H1 (cell line): Measurements from ENCODE around the gene NCAPG2. TPM values are rescaled to one million over a fixed set of nuclear protein-coding genes. Genes with fewer than 3 reads are reported as not detected.

Source experiments
- CTCF ChIA-PET: fragments of 300-600 bp; sonication (Branson Sonifier 250); formaldehyde crosslinking; loops from one replicate; lab custom pipeline; 2021; ENCODE audit not compliant: partially characterized antibody; lab: Charles Lee
- POLR2A ChIA-PET: fragments of 300-600 bp; sonication (Branson Sonifier 250); formaldehyde crosslinking; loops from one replicate; lab custom pipeline; 2021; ENCODE audit warnings: inconsistent platforms; ENCODE audit not compliant: partially characterized antibody; lab: Charles Lee
- DNase-seq, 2 experiments: peaks; one replicate each; pipeline versions ENCODE4 v3.0.0 to v3.0.0-alpha.2; 2010 to 2022; ENCODE audit warnings: low spot score in 2 of 2, low read depth in 1 of 2, mixed read lengths in 1 of 2
- FAIRE-seq: peaks from 2 replicates; lab custom pipeline; 2011; peaks lifted over from hg19 to GRCh38; lab: Jason Lieb, UNC
- H2AFZ ChIP-seq: 2 replicates; pipeline ENCODE4 v1.8.1; 2012; ENCODE audit warnings: low read length, inconsistent platforms
- H2AK5ac ChIP-seq: 2 replicates; pipeline ENCODE4 v1.6.1; 2013; ENCODE audit warnings: low read depth, low read length
- H2BK120ac ChIP-seq: replicated peaks from 2 replicates; pipeline ENCODE3; 2013; ENCODE audit warnings: low read depth, low read length, inconsistent platforms
- H2BK12ac ChIP-seq: 2 replicates; pipeline ENCODE4 v1.6.1; 2013; ENCODE audit warnings: low read depth, low read length
- H2BK15ac ChIP-seq: 2 replicates; pipeline ENCODE4 v1.6.1; 2013; ENCODE audit warnings: low read length
- H2BK20ac ChIP-seq: 2 replicates; pipeline ENCODE4 v1.6.1; 2013; ENCODE audit warnings: low read length
- H2BK5ac ChIP-seq: 2 replicates; pipeline ENCODE4 v1.6.1; 2013; ENCODE audit warnings: low read depth, low read length
- H3K14ac ChIP-seq: 2 replicates; pipeline ENCODE4 v1.6.1; 2013; ENCODE audit warnings: inconsistent platforms; ENCODE audit not compliant: insufficient read length
- H3K18ac ChIP-seq: 2 replicates; pipeline ENCODE4 v1.6.1; 2013; ENCODE audit warnings: low read length; ENCODE audit errors: extremely low read depth
- H3K23ac ChIP-seq: 2 replicates; pipeline ENCODE4 v1.6.1; 2013; ENCODE audit warnings: inconsistent platforms; ENCODE audit not compliant: insufficient read length
- H3K23me2 ChIP-seq: 2 replicates; pipeline ENCODE4 v1.6.1; 2013; ENCODE audit warnings: low read depth, low read length
- H3K27ac ChIP-seq: 2 replicates; pipeline ENCODE4 v1.6.1; 2011; ENCODE audit warnings: low read depth, low read length, inconsistent platforms
- H3K27me3 ChIP-seq, 4 experiments: replicated peaks in 1 of 4; 1 replicate in 1 of 4; 2 replicates in 3 of 4; pipeline versions ENCODE4 v1.6.1 to v1.8.1; 2011 to 2013; ENCODE audit warnings: low read length in 3 of 4, mild to moderate bottlenecking in 3 of 4, inconsistent platforms in 2 of 4, mixed read lengths in 2 of 4, moderate library complexity in 1 of 4; ENCODE audit not compliant: control insufficient read depth in 3 of 4, insufficient read depth in 3 of 4; ENCODE audit errors: extremely low read depth in 1 of 4
- H3K36me3 ChIP-seq, 4 experiments: 2 replicates each; pipeline versions ENCODE4 v1.6.1 to v1.8.1; 2011 to 2013; ENCODE audit warnings: mild to moderate bottlenecking in 4 of 4, low read length in 3 of 4, moderate library complexity in 2 of 4, control low read depth in 1 of 4, inconsistent platforms in 1 of 4; ENCODE audit not compliant: insufficient read depth in 4 of 4, control insufficient read depth in 2 of 4
- H3K4ac ChIP-seq: replicated peaks from 2 replicates; pipeline ENCODE3; 2013; ENCODE audit warnings: low read length, low read depth, mixed read lengths, inconsistent platforms; ENCODE audit not compliant: insufficient read length
- H3K4me1 ChIP-seq, 4 experiments: replicated peaks in 1 of 4; 1 replicate in 1 of 4; 2 replicates in 3 of 4; pipeline versions ENCODE4 v1.6.1 to v1.8.1; 2011 to 2013; ENCODE audit warnings: low read length in 3 of 4, inconsistent platforms in 2 of 4, mixed read lengths in 1 of 4; ENCODE audit not compliant: insufficient read depth in 4 of 4, control insufficient read depth in 3 of 4
- H3K4me2 ChIP-seq, 2 experiments: 2 replicates each; pipeline versions ENCODE4 v1.6.1 to v1.8.1; 2011 to 2013; ENCODE audit warnings: low read depth in 2 of 2, low read length in 2 of 2, control low read depth in 1 of 2, inconsistent platforms in 1 of 2, mild to moderate bottlenecking in 1 of 2; ENCODE audit not compliant: insufficient read depth in 1 of 2
- H3K4me3 ChIP-seq, 4 experiments: fragments of 200-600, 300-600 bp in 1 of 4; sonication (generic), shearing (Covaris generic), sonication (Bioruptor Twin) in 1 of 4; 2 replicates each; pipeline versions ENCODE4 v1.5.1 to v1.8.1; 2011 to 2016; ENCODE audit warnings: low read length in 4 of 4, low read depth in 3 of 4, control low read depth in 2 of 4, inconsistent platforms in 2 of 4, mild to moderate bottlenecking in 2 of 4, mixed read lengths in 1 of 4, moderate library complexity in 1 of 4; ENCODE audit not compliant: insufficient read depth in 2 of 4; ENCODE audit errors: extremely low read depth in 1 of 4
- H3K56ac ChIP-seq: replicated peaks from 2 replicates; pipeline ENCODE3; 2013; ENCODE audit warnings: low read depth, mild to moderate bottlenecking, mixed read lengths, low read length, inconsistent platforms; ENCODE audit not compliant: insufficient read length
- H3K79me1 ChIP-seq: 2 replicates; pipeline ENCODE4 v1.6.1; 2013; ENCODE audit warnings: low read depth, low read length, control low read depth
- H3K79me2 ChIP-seq, 2 experiments: 2 replicates each; pipeline versions ENCODE4 v1.6.1 to v1.8.1; 2012 to 2013; ENCODE audit warnings: low read length in 2 of 2, mild to moderate bottlenecking in 2 of 2, inconsistent platforms in 1 of 2; ENCODE audit not compliant: insufficient read depth in 2 of 2, control insufficient read depth in 1 of 2
- H3K9ac ChIP-seq, 4 experiments: replicated peaks in 1 of 4; 1 replicate in 1 of 4; 2 replicates in 3 of 4; pipeline versions ENCODE4 v1.6.1 to v1.8.1; 2011 to 2013; ENCODE audit warnings: low read depth in 3 of 4, low read length in 3 of 4, control low read depth in 2 of 4, mild to moderate bottlenecking in 2 of 4, moderate library complexity in 2 of 4, inconsistent platforms in 1 of 4; ENCODE audit errors: extremely low read depth in 1 of 4
- H3K9me3 ChIP-seq, 2 experiments: 2 replicates each; pipeline versions ENCODE4 v1.6.1 to v1.8.1; 2012 to 2013; ENCODE audit warnings: mild to moderate bottlenecking in 2 of 2, moderate library complexity in 2 of 2, control low read depth in 1 of 2, inconsistent platforms in 1 of 2, low read depth in 1 of 2, low read length in 1 of 2, mixed read lengths in 1 of 2; ENCODE audit not compliant: insufficient read depth in 2 of 2
- H4K20me1 ChIP-seq, 2 experiments: replicated peaks in 1 of 2; 2 replicates each; pipeline versions ENCODE3 to v1.8.1; 2011 to 2013; ENCODE audit warnings: inconsistent platforms in 2 of 2, low read length in 2 of 2, mild to moderate bottlenecking in 1 of 2; ENCODE audit not compliant: insufficient read depth in 2 of 2, control insufficient read depth in 1 of 2
- H4K5ac ChIP-seq: 2 replicates; pipeline ENCODE4 v1.6.1; 2013; ENCODE audit warnings: low read length, low read depth, mixed read lengths, inconsistent platforms; ENCODE audit not compliant: insufficient read length
- H4K8ac ChIP-seq: 2 replicates; pipeline ENCODE4 v1.8.0; 2013; ENCODE audit warnings: mild to moderate bottlenecking, moderate library complexity, low read length, inconsistent platforms; ENCODE audit not compliant: insufficient read depth; ENCODE audit errors: extremely low read depth
- H4K91ac ChIP-seq: replicated peaks from 2 replicates; pipeline ENCODE3; 2013; ENCODE audit warnings: low read length, mixed read lengths, inconsistent platforms; ENCODE audit not compliant: insufficient read length
- CBX5 ChIP-seq: fragments of 300-800, 300-1000 bp; sonication (generic); IDR thresholded peaks from 2 replicates; pipeline ENCODE4 v1.7.1; 2016; ENCODE audit warnings: antibody characterized with exemption, low read length, low read depth
- CBX8 ChIP-seq: fragments of 300-800, 300-1000 bp; sonication (generic); IDR thresholded peaks from 2 replicates; pipeline ENCODE4 v1.7.1; 2016; ENCODE audit warnings: low read depth, low read length, borderline replicate concordance
- CHD2 ChIP-seq: IDR thresholded peaks from 2 replicates; pipeline ENCODE4 v1.6.1; 2012; ENCODE audit warnings: low read length, improper control_type of control experiment
- EZH2 ChIP-seq: fragments of 200-600 bp; sonication (generic); IDR thresholded peaks from 2 replicates; pipeline ENCODE4 v1.7.1; 2012; ENCODE audit warnings: low read depth, mild to moderate bottlenecking, moderate library complexity, low read length, inconsistent platforms; ENCODE audit not compliant: severe bottlenecking
- FOSL1 ChIP-seq: IDR thresholded peaks from 2 replicates; pipeline ENCODE4 v1.6.1; 2011; ENCODE audit warnings: mild to moderate bottlenecking, low read depth, low read length, moderate library complexity; ENCODE audit not compliant: insufficient read depth
- JUND ChIP-seq: IDR thresholded peaks from 2 replicates; pipeline ENCODE4 v1.6.1; 2011; ENCODE audit warnings: mild to moderate bottlenecking, improper control_type of control experiment, low read length
- RNF2 ChIP-seq: fragments of 200-900, 300-1000 bp; sonication (generic); IDR thresholded peaks from 2 replicates; pipeline ENCODE4 v1.7.1; 2016; ENCODE audit warnings: borderline replicate concordance, low read depth, mild to moderate bottlenecking, antibody characterized with exemption, low read length; ENCODE audit not compliant: poor library complexity, severe bottlenecking; ENCODE audit errors: missing control alignments
- WGBS, 2 experiments: shearing (Covaris generic) in 1 of 2; methylation state at CpG; one replicate each; pipeline versions ENCODE4 v1.1.6 to v1.1.7; 2013 to 2015; ENCODE audit warnings: low lambda C conversion rate in 2 of 2, mixed read lengths in 2 of 2, inconsistent platforms in 1 of 2, low coverage in 1 of 2, missing lambda C conversion rate in 1 of 2; ENCODE audit not compliant: insufficient replicate concordance in 2 of 2, insufficient coverage in 1 of 2, insufficient read length in 1 of 2; ENCODE audit errors: extremely low coverage in 1 of 2, missing lambda C conversion rate in 1 of 2; 5-methylcytosine and 5-hydroxymethylcytosine counted together
- polyA plus RNA-seq, 7 experiments: library from polyadenylated mRNA; depleted of rRNA in 3 of 7; stranded (reverse) in 5 of 7; unstranded in 2 of 7; fragments of >200 nt in 5 of 7; fragments of 200-250 nt in 2 of 7; gene quantifications; 1 replicate in 5 of 7; 2 replicates in 1 of 7; 4 replicates in 1 of 7; pipeline versions ENCODE4 v1.2.1 to v1.2.3, GENCODE V29; 2011 to 2013; ENCODE audit warnings: missing spikeins in 2 of 7, mixed read lengths in 2 of 7
- total RNA-seq: library from RNA; stranded (reverse); fragmentation: NEBNext Ultra II Directional; extraction: Animal tissue kit (Norgen Biotek cat#: 25700); gene quantifications from 2 replicates; pipeline ENCODE4 v1.2.1, GENCODE V29; 2021
- TF ChIP-seq, protein P1 (sequence below): IDR thresholded peaks from 2 replicates; pipeline ENCODE4 v1.6.1; 2011; ENCODE audit warnings: low read depth, mild to moderate bottlenecking, low read length; ENCODE audit not compliant: insufficient read depth
- TF ChIP-seq, protein P2 (sequence below), 3 experiments: IDR thresholded peaks; 1 replicate in 2 of 3; 2 replicates in 1 of 3; pipeline versions ENCODE4 v1.5.1 to v1.6.1; 2011; ENCODE audit warnings: low read length in 3 of 3, mild to moderate bottlenecking in 3 of 3, inconsistent platforms in 2 of 3, low read depth in 1 of 3, moderate library complexity in 1 of 3; ENCODE audit not compliant: insufficient read depth in 1 of 3; ENCODE audit errors: control extremely low read depth in 1 of 3

Gene NCAPG2
- total and polyA plus RNA-seq, 2 of the 8 experiments (the other 6 are each of a cell fraction or from before 2014, with no cell fraction given) = 49.9 to 119 TPM

DNA sequence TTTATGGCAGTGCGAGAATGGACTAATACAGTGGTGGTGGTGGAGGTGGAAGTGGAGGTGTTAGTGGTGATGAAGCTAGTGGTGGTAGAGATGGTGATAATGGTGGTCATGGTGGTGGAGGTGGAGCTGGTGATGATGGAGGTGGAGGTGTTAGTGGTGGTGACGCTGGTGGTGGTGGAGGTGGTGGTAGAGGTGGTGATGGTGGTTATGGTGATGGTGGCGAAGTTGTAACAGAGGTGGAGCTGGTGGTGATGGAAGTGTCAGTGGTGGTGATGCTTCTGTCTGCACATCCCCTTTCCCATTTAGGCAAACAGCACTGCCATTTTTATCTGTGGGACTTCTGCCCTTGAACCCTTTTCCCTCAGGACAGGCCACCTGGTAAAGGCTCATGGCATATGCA is 109.5 kb downstream of the NCAPG2 start:
- no peak overlapping the region for H2AFZ ChIP-seq
- peak overlapping the region; percentile 7 for H3K4ac ChIP-seq
- no peak overlapping the region for H3K4me3 ChIP-seq
- H3K79me1 ChIP-seq = no peaks in the 10 kb centered on the region
- H4K5ac ChIP-seq = no peak overlapping the region
- H2BK120ac ChIP-seq = no peak overlapping the region
- peaks cover 11% of the 10 kb centered on the region; the same call in 1 of the 2 replicates for H3K23me2 ChIP-seq
- H3K9ac ChIP-seq = no peak overlapping the region
- H3K36me3 ChIP-seq = peaks cover 0 to 2% (median 0%) of the 10 kb centered on the region in 4 experiments; a peak in 1 of 8 replicates
- no peak overlapping the region for H3K23ac ChIP-seq
- no peak overlapping the region for H2BK20ac ChIP-seq
- no peak overlapping the region for H2BK5ac ChIP-seq
- no peak overlapping the region; a peak in 1 of 4 replicates for H3K4me2 ChIP-seq
- POLR2A ChIA-PET = no interaction called here
- peak overlapping the region; percentile 23 for H4K8ac ChIP-seq
- H2BK12ac ChIP-seq = no peak overlapping the region
- H3K79me2 ChIP-seq = no peaks in the 10 kb centered on the region
- peak overlapping the region; percentile 9 for H4K91ac ChIP-seq
- FAIRE-seq = peak; percentile 100
- H3K56ac ChIP-seq = peak overlapping the region; percentile 66
- peaks cover 3 to 4% of the 10 kb centered on the region in 2 experiments for H4K20me1 ChIP-seq
- no peaks in the 10 kb centered on the region for H3K4me1 ChIP-seq
- no peak overlapping the region for H3K18ac ChIP-seq
- 50% methylated on average over 3 of the region's 3 CpGs; no CpG with 5 or more reads in 1 of the 2 experiments for WGBS, 2 experiments
- DNase-seq = no peak
- no peak overlapping the region for H2BK15ac ChIP-seq
- peaks cover 19 to 32% (median 28%) of the 10 kb centered on the region in 4 experiments for H3K27me3 ChIP-seq
- H3K14ac ChIP-seq = no peak overlapping the region
- peaks cover 8 to 11% of the 10 kb centered on the region in 2 experiments; a peak in 3 of 4 replicates for H3K9me3 ChIP-seq
- CTCF ChIA-PET = interaction anchor here (0.7 kb wide), 1 partner anchor 19 kb away, joined by 3 read pairs; no protein-coding TSS in a partner anchor
- no peak overlapping the region for H2AK5ac ChIP-seq
- no peak overlapping the region for H3K27ac ChIP-seq
- no peak for TF ChIP-seq JUND
- TF ChIP-seq, protein P1, sequence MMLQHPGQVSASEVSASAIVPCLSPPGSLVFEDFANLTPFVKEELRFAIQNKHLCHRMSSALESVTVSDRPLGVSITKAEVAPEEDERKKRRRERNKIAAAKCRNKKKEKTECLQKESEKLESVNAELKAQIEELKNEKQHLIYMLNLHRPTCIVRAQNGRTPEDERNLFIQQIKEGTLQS = peak; percentile 17; the same call in 1 of the 2 replicates
- 0 out of 2 replicates have a peak, but pooled peaks have one; percentile 88 for TF ChIP-seq CBX8
- TF ChIP-seq CHD2 = no peak
- 0 out of 2 replicates have a peak, but pooled peaks have one; percentile 8 for TF ChIP-seq FOSL1
- TF ChIP-seq, protein P2, sequence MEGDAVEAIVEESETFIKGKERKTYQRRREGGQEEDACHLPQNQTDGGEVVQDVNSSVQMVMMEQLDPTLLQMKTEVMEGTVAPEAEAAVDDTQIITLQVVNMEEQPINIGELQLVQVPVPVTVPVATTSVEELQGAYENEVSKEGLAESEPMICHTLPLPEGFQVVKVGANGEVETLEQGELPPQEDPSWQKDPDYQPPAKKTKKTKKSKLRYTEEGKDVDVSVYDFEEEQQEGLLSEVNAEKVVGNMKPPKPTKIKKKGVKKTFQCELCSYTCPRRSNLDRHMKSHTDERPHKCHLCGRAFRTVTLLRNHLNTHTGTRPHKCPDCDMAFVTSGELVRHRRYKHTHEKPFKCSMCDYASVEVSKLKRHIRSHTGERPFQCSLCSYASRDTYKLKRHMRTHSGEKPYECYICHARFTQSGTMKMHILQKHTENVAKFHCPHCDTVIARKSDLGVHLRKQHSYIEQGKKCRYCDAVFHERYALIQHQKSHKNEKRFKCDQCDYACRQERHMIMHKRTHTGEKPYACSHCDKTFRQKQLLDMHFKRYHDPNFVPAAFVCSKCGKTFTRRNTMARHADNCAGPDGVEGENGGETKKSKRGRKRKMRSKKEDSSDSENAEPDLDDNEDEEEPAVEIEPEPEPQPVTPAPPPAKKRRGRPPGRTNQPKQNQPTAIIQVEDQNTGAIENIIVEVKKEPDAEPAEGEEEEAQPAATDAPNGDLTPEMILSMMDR (IDR thresholded peaks at IDR 0.05; ENCODE audit: control extremely low read depth in 1 of 3, insufficient read depth in 1 of 3, low read depth in 1 of 3, low read length in 3 of 3) = no peak
- peak; percentile 37 for TF ChIP-seq RNF2
- 0 out of 2 replicates have a peak, but pooled peaks have one; percentile 84 for TF ChIP-seq CBX5
- TF ChIP-seq EZH2 = no peak
